SK-N-SH (cell line): ENCODE measurements around the gene CALCOCO2. TPM values are rescaled to one million over a fixed set of nuclear protein-coding genes. Genes with fewer than 3 reads are reported as not detected.
A peak's percentile ranks its signal among the peaks of the same experiment; 100 is the strongest.

ENCODE experiments used
- CTCF ChIA-PET: fragments of 300-600, 350-600 bp; formaldehyde crosslinking; extraction: SDS; loops from one replicate; lab custom pipeline; 2021; lab: Yijun Ruan, JAX
- POLR2A ChIA-PET: fragments of 350-600 bp; sonication (Branson Sonifier 250); formaldehyde crosslinking; extraction: SDS; loops from one replicate; lab custom pipeline; 2020; ENCODE audit warnings: antibody characterized with exemption, inconsistent platforms; lab: Yijun Ruan, JAX
- DNase-seq: peaks from one replicate; pipeline ENCODE4 v3.0.0; 2012
- H2AFZ ChIP-seq: fragments of 200-600 bp; sonication (generic); 2 replicates; pipeline ENCODE4 v1.8.1; 2016; ENCODE audit warnings: antibody characterized with exemption, mild to moderate bottlenecking, low read depth
- H3F3A ChIP-seq: fragments of 200-600 bp; sonication (generic); replicated peaks from 2 replicates; pipeline ENCODE3; 2016; ENCODE audit warnings: antibody characterized with exemption, mild to moderate bottlenecking; ENCODE audit not compliant: insufficient read depth
- H3K27ac ChIP-seq, 2 experiments: fragments of 200-500 bp in 1 of 2; fragments of 200-600 bp in 1 of 2; sonication (Bioruptor generic) in 1 of 2; sonication (generic), shearing (Covaris generic) in 1 of 2; 2 replicates each; pipeline versions ENCODE4 v1.5.1 to v1.6.1; 2014 to 2016; ENCODE audit warnings: low read depth in 2 of 2, inconsistent platforms in 1 of 2, low read length in 1 of 2, mild to moderate bottlenecking in 1 of 2, mixed read lengths in 1 of 2
- H3K27me3 ChIP-seq: fragments of 200-600 bp; sonication (generic), shearing (Covaris generic); 2 replicates; pipeline ENCODE4 v1.6.1; 2016; ENCODE audit warnings: mixed run types; ENCODE audit not compliant: insufficient read depth
- H3K36me3 ChIP-seq, 2 experiments: fragments of 200-500 bp in 1 of 2; fragments of 200-600 bp in 1 of 2; sonication (Bioruptor generic) in 1 of 2; sonication (generic) in 1 of 2; replicated peaks in 1 of 2; 2 replicates each; pipeline versions ENCODE3 to v1.5.1; 2014 to 2016; ENCODE audit warnings: low read length in 1 of 2, mild to moderate bottlenecking in 1 of 2; ENCODE audit not compliant: insufficient read depth in 2 of 2, control insufficient read depth in 1 of 2
- H3K4me1 ChIP-seq, 2 experiments: fragments of 200-500 bp in 1 of 2; fragments of 200-600 bp in 1 of 2; sonication (Bioruptor generic) in 1 of 2; sonication (generic), shearing (Covaris generic) in 1 of 2; 2 replicates each; pipeline versions ENCODE4 v1.5.1 to v1.6.1; 2014 to 2016; ENCODE audit warnings: low read depth in 1 of 2, low read length in 1 of 2, mixed run types in 1 of 2; ENCODE audit not compliant: insufficient read depth in 2 of 2, control insufficient read depth in 1 of 2
- H3K4me2 ChIP-seq: fragments of 200-600 bp; sonication (generic), shearing (Covaris generic); 2 replicates; pipeline ENCODE4 v1.6.1; 2017; ENCODE audit warnings: mixed run types
- H3K4me3 ChIP-seq, 2 experiments: fragments of 200-500 bp in 1 of 2; fragments of 200-600 bp in 1 of 2; sonication (Bioruptor generic) in 1 of 2; sonication (generic), shearing (Covaris generic) in 1 of 2; 2 replicates each; pipeline versions ENCODE4 v1.5.1 to v1.8.1; 2014 to 2016; ENCODE audit warnings: low read depth in 2 of 2, inconsistent platforms in 1 of 2, low read length in 1 of 2, mild to moderate bottlenecking in 1 of 2, mixed read lengths in 1 of 2, moderate library complexity in 1 of 2
- H3K79me2 ChIP-seq: fragments of 200-600 bp; sonication (generic); 2 replicates; pipeline ENCODE4 v1.8.1; 2017; ENCODE audit warnings: mild to moderate bottlenecking; ENCODE audit not compliant: insufficient read depth
- H3K9ac ChIP-seq: fragments of 200-600 bp; sonication (generic); 2 replicates; pipeline ENCODE4 v1.6.1; 2017; ENCODE audit warnings: mixed run types
- H3K9me2 ChIP-seq: fragments of 200-600 bp; sonication (generic); 2 replicates; pipeline ENCODE4 v1.6.1; 2017; ENCODE audit warnings: mixed run types
- H3K9me3 ChIP-seq: fragments of 200-600 bp; sonication (generic); 2 replicates; pipeline ENCODE4 v1.6.1; 2017; ENCODE audit warnings: mixed run types, mild to moderate bottlenecking, moderate library complexity
- H4K20me1 ChIP-seq: fragments of 200-600 bp; sonication (generic); 2 replicates; pipeline ENCODE4 v1.6.1; 2017; ENCODE audit warnings: mild to moderate bottlenecking, mixed run types; ENCODE audit not compliant: insufficient read depth
- CTCF ChIP-seq: fragments of 200-600 bp; sonication (generic); IDR thresholded peaks from 2 replicates; pipeline ENCODE4 v1.6.1; 2017; ENCODE audit warnings: antibody characterized with exemption, mild to moderate bottlenecking, moderate library complexity
- FOXJ3 ChIP-seq: sonication (generic); formaldehyde crosslinking; IDR thresholded peaks from 2 replicates; pipeline ENCODE4 v1.5.1; 2020; ENCODE audit warnings: mild to moderate bottlenecking, missing genetic modification reagents
- FOXM1 ChIP-seq: IDR thresholded peaks from 2 replicates; pipeline ENCODE4 v1.4.0; 2012; ENCODE audit warnings: low read depth, mild to moderate bottlenecking
- GABPA ChIP-seq: IDR thresholded peaks from 2 replicates; pipeline ENCODE4 v1.4.0; 2012; ENCODE audit warnings: low read depth, mild to moderate bottlenecking
- MAX ChIP-seq: IDR thresholded peaks from 2 replicates; pipeline ENCODE4 v1.4.0; 2012; ENCODE audit warnings: low read depth
- MEF2A ChIP-seq: IDR thresholded peaks from 2 replicates; pipeline ENCODE4 v1.4.0; 2012; ENCODE audit warnings: low read depth, borderline replicate concordance
- MXI1 ChIP-seq: IDR thresholded peaks from 2 replicates; pipeline ENCODE4 v1.6.1; 2012; ENCODE audit warnings: mild to moderate bottlenecking, low read depth, low read length, improper control_type of control experiment
- NFIC ChIP-seq: IDR thresholded peaks from 2 replicates; pipeline ENCODE4 v1.4.0; 2012; ENCODE audit warnings: borderline replicate concordance
- NRF1 ChIP-seq: IDR thresholded peaks from 2 replicates; pipeline ENCODE4 v1.6.1; 2012; ENCODE audit warnings: low read depth, mild to moderate bottlenecking, low read length
- PBX3 ChIP-seq: IDR thresholded peaks from 2 replicates; pipeline ENCODE4; 2012
- RAD21 ChIP-seq: IDR thresholded peaks from 2 replicates; pipeline ENCODE4 v1.6.1; 2012; ENCODE audit warnings: mild to moderate bottlenecking, low read length
- RXRA ChIP-seq: IDR thresholded peaks from 2 replicates; pipeline ENCODE4 v1.4.0; 2012; ENCODE audit warnings: low read depth, mild to moderate bottlenecking, borderline replicate concordance
- TAF1 ChIP-seq: IDR thresholded peaks from 2 replicates; pipeline ENCODE4 v1.6.1; 2012; ENCODE audit warnings: low read depth, mild to moderate bottlenecking, low read length, moderate library complexity, borderline replicate concordance
- TEAD4 ChIP-seq: IDR thresholded peaks from 2 replicates; pipeline ENCODE4 v1.4.0; 2012; ENCODE audit warnings: mild to moderate bottlenecking, borderline replicate concordance; ENCODE audit not compliant: insufficient read depth
- USF1 ChIP-seq: IDR thresholded peaks from 2 replicates; pipeline ENCODE4 v1.4.0; 2012; ENCODE audit warnings: low read depth, borderline replicate concordance
- WGBS: methylation state at CpG from one replicate; pipeline ENCODE4 v1.1.6; 2017; ENCODE audit warnings: low lambda C conversion rate; 5-methylcytosine and 5-hydroxymethylcytosine counted together
- polyA plus RNA-seq, 3 experiments: library from polyadenylated mRNA; depleted of rRNA; stranded (reverse); fragments of >200 nt; gene quantifications; 2 replicates each; pipeline ENCODE4 v1.2.3, GENCODE V29; 2012
- TF ChIP-seq, protein P1 (sequence below): IDR thresholded peaks from 2 replicates; pipeline ENCODE4 v1.6.1; 2012; ENCODE audit warnings: mild to moderate bottlenecking, low read depth, low read length, moderate library complexity
- TF ChIP-seq, protein P2 (sequence below): fragments of 150-350 bp; IDR thresholded peaks from 2 replicates; pipeline ENCODE4 v1.6.1; 2017; ENCODE audit warnings: antibody characterized with exemption, low read length, low read depth, borderline replicate concordance
- TF ChIP-seq, protein P3 (sequence below): IDR thresholded peaks from 2 replicates; pipeline ENCODE4 v1.4.0; 2012; ENCODE audit warnings: low read depth, borderline replicate concordance

Gene CALCOCO2
- polyA plus RNA-seq, 1 of the 3 experiments (the other 2 are of a cell fraction): 49.9 TPM

DNA sequence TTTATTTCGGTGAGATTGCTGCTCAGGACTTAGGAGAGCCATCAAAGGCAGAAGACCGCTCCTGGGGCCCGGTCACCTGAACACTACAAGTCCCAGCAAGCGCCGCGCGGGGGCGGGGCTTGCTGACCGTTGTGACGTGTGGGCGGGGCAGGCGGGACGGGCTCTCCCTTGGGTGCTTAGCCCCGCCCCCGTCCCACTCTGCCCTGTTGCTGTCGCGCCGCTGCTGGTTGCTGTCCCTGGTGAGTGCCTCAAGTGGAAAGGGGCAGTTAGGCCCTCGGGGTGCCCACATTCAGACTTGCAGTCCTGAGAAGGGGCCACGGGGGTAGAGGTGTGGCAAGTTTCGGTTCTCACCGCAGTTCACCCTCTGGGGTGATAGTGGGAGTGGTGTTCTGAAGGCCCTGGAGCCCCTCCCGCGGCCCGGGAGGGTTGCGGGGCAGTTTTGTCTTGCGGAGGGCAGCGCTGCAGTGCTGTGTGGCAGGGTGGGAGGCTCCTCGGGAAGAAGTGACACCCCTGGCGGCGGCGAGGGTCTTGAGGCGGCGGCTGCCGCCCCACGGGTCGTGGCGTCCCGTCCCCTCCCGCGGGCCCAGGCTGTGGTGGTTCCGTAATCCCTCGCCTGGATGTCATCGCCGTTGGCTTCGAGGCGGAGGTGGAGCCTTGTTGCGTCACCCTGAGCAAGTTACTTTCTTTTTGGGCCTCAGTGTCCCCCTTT lies at the start of gene CALCOCO2 (continued):
- no peak for TF ChIP-seq NFIC
- TF ChIP-seq PBX3: no peak; the same call in 1 of the 2 replicates
- TF ChIP-seq, protein P1, sequence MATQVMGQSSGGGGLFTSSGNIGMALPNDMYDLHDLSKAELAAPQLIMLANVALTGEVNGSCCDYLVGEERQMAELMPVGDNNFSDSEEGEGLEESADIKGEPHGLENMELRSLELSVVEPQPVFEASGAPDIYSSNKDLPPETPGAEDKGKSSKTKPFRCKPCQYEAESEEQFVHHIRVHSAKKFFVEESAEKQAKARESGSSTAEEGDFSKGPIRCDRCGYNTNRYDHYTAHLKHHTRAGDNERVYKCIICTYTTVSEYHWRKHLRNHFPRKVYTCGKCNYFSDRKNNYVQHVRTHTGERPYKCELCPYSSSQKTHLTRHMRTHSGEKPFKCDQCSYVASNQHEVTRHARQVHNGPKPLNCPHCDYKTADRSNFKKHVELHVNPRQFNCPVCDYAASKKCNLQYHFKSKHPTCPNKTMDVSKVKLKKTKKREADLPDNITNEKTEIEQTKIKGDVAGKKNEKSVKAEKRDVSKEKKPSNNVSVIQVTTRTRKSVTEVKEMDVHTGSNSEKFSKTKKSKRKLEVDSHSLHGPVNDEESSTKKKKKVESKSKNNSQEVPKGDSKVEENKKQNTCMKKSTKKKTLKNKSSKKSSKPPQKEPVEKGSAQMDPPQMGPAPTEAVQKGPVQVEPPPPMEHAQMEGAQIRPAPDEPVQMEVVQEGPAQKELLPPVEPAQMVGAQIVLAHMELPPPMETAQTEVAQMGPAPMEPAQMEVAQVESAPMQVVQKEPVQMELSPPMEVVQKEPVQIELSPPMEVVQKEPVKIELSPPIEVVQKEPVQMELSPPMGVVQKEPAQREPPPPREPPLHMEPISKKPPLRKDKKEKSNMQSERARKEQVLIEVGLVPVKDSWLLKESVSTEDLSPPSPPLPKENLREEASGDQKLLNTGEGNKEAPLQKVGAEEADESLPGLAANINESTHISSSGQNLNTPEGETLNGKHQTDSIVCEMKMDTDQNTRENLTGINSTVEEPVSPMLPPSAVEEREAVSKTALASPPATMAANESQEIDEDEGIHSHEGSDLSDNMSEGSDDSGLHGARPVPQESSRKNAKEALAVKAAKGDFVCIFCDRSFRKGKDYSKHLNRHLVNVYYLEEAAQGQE: peak; percentile 87
- no peak for TF ChIP-seq USF1
- TF ChIP-seq GABPA: no peak
- no peak for TF ChIP-seq MEF2A
- TF ChIP-seq TAF1: 0 out of 2 replicates have a peak, but pooled peaks have one; percentile 25

DNA sequence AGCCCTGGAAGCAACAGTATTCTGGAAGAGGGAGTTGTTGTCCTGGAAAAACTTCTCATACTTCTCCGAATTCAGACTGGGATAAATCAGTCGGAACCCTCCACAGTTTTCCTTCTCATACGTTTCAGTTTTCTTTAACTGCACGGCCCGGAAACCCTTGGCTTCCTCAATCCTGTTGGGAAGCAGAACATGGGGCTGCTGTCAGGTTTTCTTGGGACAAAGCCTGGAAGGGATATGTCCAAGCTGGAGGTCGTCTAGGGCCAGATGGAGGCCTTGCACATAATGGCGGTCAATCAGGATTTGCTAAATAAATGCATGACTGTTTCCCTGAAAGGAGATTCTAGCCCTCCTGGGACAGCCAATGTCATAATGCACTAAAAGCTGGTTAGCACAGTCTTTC lies 43.0 kb upstream of the CALCOCO2 start:
- POLR2A ChIA-PET: no interaction called here
- no peaks in the 10 kb centered on the region for H3K9me3 ChIP-seq
- peaks cover 68% of the 10 kb centered on the region for H3K27me3 ChIP-seq
- H2AFZ ChIP-seq: no peak overlapping the region
- no peaks in the 10 kb centered on the region for H3F3A ChIP-seq
- no peak overlapping the region for H3K9ac ChIP-seq
- no peak overlapping the region for H3K4me2 ChIP-seq
- H3K79me2 ChIP-seq: no peaks in the 10 kb centered on the region
- DNase-seq: no peak
- no peaks in the 10 kb centered on the region for H3K36me3 ChIP-seq
- no peaks in the 10 kb centered on the region for H3K9me2 ChIP-seq
- H3K4me1 ChIP-seq: peaks cover 0 to 3% of the 10 kb centered on the region in 2 experiments; a peak in 1 of 4 replicates
- 48% methylated on average over 7 of the region's 7 CpGs for WGBS
- H3K27ac ChIP-seq: no peak overlapping the region
- no peaks in the 10 kb centered on the region for H4K20me1 ChIP-seq
- H3K4me3 ChIP-seq: no peak overlapping the region
- CTCF ChIA-PET: interaction anchor here (1.2 to 8.2 kb wide), 7 partner anchors 17 to 207 kb away, joined by 3 to 68 read pairs (median 6); no protein-coding TSS in a partner anchor
- TF ChIP-seq CTCF: no peak
- no peak for TF ChIP-seq MXI1
- no peak for TF ChIP-seq FOXM1
- no peak for TF ChIP-seq NRF1
- TF ChIP-seq NFIC: no peak
- no peak for TF ChIP-seq RXRA
- no peak for TF ChIP-seq GABPA
- TF ChIP-seq, protein P2, sequence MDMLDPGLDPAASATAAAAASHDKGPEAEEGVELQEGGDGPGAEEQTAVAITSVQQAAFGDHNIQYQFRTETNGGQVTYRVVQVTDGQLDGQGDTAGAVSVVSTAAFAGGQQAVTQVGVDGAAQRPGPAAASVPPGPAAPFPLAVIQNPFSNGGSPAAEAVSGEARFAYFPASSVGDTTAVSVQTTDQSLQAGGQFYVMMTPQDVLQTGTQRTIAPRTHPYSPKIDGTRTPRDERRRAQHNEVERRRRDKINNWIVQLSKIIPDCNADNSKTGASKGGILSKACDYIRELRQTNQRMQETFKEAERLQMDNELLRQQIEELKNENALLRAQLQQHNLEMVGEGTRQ: no peak
- no peak for TF ChIP-seq RAD21
- no peak for TF ChIP-seq USF1
- TF ChIP-seq, protein P3, sequence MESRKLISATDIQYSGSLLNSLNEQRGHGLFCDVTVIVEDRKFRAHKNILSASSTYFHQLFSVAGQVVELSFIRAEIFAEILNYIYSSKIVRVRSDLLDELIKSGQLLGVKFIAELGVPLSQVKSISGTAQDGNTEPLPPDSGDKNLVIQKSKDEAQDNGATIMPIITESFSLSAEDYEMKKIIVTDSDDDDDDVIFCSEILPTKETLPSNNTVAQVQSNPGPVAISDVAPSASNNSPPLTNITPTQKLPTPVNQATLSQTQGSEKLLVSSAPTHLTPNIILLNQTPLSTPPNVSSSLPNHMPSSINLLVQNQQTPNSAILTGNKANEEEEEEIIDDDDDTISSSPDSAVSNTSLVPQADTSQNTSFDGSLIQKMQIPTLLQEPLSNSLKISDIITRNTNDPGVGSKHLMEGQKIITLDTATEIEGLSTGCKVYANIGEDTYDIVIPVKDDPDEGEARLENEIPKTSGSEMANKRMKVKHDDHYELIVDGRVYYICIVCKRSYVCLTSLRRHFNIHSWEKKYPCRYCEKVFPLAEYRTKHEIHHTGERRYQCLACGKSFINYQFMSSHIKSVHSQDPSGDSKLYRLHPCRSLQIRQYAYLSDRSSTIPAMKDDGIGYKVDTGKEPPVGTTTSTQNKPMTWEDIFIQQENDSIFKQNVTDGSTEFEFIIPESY: no peak
- TF ChIP-seq TEAD4: no peak
- no peak for TF ChIP-seq FOXJ3 (CRISPR knock-in tag)
- no peak for TF ChIP-seq MAX
